ENCODE measurements around the gene ZNF106. TPM values are rescaled to one million over a fixed set of nuclear protein-coding genes. Genes with fewer than 3 reads are reported as not detected.

The ZNF106 gene
- total RNA-seq, 1 experiment from 2014 or later, result 58.2 TPM

DNA sequence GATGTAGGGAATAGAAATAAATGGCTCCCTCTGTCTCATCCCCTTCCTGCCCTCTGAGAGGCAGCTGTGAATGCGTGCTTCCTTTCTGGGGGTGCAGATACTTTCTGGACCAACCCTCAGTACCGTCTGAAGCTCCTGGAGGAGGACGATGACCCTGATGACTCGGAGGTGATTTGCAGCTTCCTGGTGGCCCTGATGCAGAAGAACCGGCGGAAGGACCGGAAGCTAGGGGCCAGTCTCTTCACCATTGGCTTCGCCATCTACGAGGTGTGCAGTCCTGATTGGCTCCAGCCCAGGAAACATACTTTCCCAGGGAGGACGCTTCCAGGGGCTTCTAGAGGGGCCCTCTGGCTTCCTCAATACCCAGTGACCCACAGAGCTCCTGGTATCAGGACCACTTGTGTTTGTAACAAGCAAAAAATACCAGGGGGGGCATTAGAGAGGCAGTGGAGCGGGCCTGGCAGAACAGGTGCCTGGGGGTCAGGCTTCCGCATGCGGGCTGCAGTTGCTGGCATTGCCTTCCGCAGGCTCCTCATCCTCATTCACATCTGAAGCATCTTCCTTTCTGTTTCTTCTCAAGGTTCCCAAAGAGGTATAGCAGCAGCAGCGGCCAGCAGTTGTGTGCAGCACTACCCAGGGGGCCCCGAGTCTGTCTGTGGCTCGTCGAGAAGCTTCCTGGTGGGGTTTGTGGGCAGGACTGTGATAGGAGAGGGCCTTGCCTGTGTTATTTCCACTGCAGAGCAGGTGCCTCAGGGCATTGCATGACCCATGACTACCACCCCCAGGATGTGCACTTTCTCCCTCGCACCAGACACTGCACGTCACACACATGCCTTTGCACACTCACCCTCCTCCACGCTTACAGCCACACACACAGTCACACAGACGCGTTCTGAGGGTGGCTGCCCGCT lies 89.1 kb downstream of the ZNF106 start:
- ChIA-PET CTCF (interaction anchor here (0.6 to 1.6 kb wide), 3 partner anchors 16 to 283 kb away, joined by 4 to 5 read pairs (median 4); no protein-coding TSS in a partner anchor), POLR2A (interaction anchor here (0.6 kb wide), 1 partner anchor 350 kb away, joined by 3 read pairs; no protein-coding TSS in a partner anchor)
- Mint-ChIP-seq H3K36me3 (no peaks in the 10 kb centered on the region), H3K27me3 (ENCODE audit: low read depth) (no peaks in the 10 kb centered on the region), H3K27ac (no peak overlapping the region), H3K4me1 (no peaks in the 10 kb centered on the region), H3K4me3 (no peak overlapping the region), H3K9me3 (no peaks in the 10 kb centered on the region)
- no peak for DNase-seq (ENCODE audit: low spot score)
- TF ChIP-seq, protein P1, sequence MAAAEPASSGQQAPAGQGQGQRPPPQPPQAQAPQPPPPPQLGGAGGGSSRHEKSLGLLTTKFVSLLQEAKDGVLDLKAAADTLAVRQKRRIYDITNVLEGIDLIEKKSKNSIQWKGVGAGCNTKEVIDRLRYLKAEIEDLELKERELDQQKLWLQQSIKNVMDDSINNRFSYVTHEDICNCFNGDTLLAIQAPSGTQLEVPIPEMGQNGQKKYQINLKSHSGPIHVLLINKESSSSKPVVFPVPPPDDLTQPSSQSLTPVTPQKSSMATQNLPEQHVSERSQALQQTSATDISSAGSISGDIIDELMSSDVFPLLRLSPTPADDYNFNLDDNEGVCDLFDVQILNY (CRISPR knock-in tag; IDR thresholded peaks at IDR 0.05), result no peak
- no peak for TF ChIP-seq ZNF317 (CRISPR knock-in tag; IDR thresholded peaks at IDR 0.05; ENCODE audit: borderline replicate concordance, low read depth)
- TF ChIP-seq, protein P2, sequence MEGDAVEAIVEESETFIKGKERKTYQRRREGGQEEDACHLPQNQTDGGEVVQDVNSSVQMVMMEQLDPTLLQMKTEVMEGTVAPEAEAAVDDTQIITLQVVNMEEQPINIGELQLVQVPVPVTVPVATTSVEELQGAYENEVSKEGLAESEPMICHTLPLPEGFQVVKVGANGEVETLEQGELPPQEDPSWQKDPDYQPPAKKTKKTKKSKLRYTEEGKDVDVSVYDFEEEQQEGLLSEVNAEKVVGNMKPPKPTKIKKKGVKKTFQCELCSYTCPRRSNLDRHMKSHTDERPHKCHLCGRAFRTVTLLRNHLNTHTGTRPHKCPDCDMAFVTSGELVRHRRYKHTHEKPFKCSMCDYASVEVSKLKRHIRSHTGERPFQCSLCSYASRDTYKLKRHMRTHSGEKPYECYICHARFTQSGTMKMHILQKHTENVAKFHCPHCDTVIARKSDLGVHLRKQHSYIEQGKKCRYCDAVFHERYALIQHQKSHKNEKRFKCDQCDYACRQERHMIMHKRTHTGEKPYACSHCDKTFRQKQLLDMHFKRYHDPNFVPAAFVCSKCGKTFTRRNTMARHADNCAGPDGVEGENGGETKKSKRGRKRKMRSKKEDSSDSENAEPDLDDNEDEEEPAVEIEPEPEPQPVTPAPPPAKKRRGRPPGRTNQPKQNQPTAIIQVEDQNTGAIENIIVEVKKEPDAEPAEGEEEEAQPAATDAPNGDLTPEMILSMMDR (IDR thresholded peaks at IDR 0.05), result no peak
- TF ChIP-seq, protein P3, sequence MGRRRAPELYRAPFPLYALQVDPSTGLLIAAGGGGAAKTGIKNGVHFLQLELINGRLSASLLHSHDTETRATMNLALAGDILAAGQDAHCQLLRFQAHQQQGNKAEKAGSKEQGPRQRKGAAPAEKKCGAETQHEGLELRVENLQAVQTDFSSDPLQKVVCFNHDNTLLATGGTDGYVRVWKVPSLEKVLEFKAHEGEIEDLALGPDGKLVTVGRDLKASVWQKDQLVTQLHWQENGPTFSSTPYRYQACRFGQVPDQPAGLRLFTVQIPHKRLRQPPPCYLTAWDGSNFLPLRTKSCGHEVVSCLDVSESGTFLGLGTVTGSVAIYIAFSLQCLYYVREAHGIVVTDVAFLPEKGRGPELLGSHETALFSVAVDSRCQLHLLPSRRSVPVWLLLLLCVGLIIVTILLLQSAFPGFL (CRISPR knock-in tag; IDR thresholded peaks at IDR 0.05; ENCODE audit: borderline replicate concordance), result no peak
- no peak for ATAC-seq

DNA sequence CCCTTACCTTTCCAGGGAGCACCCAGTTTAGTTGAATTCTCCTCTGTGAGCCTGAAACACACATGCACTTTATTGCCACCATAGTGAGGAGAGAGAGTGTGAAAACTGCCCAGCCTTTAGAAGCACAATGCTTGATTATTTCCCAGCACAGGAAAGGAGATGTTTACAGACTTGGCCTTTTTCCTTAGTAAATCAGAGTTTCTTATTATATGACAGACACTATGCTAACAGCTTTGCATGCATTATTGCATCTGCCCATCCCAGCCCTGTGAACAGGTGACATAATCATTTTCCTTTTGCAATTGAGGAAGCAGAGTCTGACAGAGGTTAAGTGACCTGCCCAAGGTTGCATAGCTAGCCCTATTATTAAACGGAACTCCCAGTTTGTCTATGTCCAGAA lies 95.1 kb downstream of the ZNF106 start:
- Mint-ChIP-seq H3K4me1 (no peaks in the 10 kb centered on the region), H3K4me3 (no peak overlapping the region), H3K9me3 (no peaks in the 10 kb centered on the region), H3K27me3 (ENCODE audit: low read depth) (no peaks in the 10 kb centered on the region), H3K36me3 (no peaks in the 10 kb centered on the region), H3K27ac (no peak overlapping the region)
- no peak for ATAC-seq
- DNase-seq (ENCODE audit: low spot score), result no peak
- POLR2A ChIA-PET, result no interaction called here
- CTCF ChIA-PET, result interaction anchor here (0.7 kb wide), 1 partner anchor 10 kb away, joined by 3 read pairs; no protein-coding TSS in a partner anchor
- no peak for TF ChIP-seq EMX1 (CRISPR knock-in tag; IDR thresholded peaks at IDR 0.05)
- TF ChIP-seq NFATC4 (CRISPR knock-in tag; IDR thresholded peaks at IDR 0.05), result no peak
- TF ChIP-seq, protein P4, sequence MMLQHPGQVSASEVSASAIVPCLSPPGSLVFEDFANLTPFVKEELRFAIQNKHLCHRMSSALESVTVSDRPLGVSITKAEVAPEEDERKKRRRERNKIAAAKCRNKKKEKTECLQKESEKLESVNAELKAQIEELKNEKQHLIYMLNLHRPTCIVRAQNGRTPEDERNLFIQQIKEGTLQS (CRISPR knock-in tag; conservative IDR thresholded peaks at IDR 0.05), result no peak
- no peak for TF ChIP-seq GABPB1 (CRISPR knock-in tag; IDR thresholded peaks at IDR 0.05)
- TF ChIP-seq, protein P5, sequence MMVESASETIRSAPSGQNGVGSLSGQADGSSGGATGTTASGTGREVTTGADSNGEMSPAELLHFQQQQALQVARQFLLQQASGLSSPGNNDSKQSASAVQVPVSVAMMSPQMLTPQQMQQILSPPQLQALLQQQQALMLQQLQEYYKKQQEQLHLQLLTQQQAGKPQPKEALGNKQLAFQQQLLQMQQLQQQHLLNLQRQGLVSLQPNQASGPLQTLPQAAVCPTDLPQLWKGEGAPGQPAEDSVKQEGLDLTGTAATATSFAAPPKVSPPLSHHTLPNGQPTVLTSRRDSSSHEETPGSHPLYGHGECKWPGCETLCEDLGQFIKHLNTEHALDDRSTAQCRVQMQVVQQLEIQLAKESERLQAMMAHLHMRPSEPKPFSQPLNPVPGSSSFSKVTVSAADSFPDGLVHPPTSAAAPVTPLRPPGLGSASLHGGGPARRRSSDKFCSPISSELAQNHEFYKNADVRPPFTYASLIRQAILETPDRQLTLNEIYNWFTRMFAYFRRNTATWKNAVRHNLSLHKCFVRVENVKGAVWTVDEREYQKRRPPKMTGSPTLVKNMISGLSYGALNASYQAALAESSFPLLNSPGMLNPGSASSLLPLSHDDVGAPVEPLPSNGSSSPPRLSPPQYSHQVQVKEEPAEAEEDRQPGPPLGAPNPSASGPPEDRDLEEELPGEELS (CRISPR knock-in tag; IDR thresholded peaks at IDR 0.05), result no peak
- TF ChIP-seq RORB (CRISPR knock-in tag; IDR thresholded peaks at IDR 0.05), result no peak
- TF ChIP-seq, protein P6, sequence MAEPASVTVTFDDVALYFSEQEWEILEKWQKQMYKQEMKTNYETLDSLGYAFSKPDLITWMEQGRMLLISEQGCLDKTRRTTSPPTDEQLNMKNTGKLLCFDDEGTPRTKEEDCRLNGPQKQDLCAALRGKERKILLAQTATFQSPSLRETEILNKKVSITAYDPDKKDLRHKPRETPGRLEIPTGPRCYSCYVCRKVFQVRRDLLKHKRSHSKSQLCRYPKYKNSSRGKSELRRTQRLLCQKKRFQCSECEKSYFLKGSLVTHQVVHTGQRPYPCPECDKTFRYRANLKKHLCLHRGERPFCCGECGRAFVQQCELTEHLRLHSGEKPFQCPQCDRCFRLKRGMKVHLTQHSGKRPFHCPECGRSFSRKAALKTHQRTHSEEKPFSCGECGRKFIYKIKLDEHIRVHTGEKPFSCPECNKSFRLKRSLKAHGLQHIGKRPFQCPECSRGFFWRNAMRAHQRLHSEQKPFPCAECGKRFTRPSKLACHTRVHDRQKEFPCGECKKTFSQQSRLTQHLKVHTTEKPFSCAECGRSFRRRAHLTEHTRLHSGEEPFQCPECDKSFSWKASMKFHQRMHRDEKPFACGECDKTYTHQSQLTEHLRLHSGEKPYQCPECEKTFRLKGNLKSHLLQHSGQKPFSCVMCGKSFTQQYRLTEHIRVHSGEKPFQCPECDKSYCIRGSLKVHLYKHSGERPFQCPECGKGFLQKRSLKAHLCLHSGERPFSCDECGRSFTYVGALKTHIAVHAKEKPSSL (CRISPR knock-in tag; conservative IDR thresholded peaks at IDR 0.05), result no peak
- TF ChIP-seq FOXK1 (CRISPR knock-in tag; IDR thresholded peaks at IDR 0.05), result no peak
- no peak for TF ChIP-seq ZNF263 (CRISPR knock-in tag; IDR thresholded peaks at IDR 0.05; ENCODE audit: low read depth)
- TF ChIP-seq, protein P7, sequence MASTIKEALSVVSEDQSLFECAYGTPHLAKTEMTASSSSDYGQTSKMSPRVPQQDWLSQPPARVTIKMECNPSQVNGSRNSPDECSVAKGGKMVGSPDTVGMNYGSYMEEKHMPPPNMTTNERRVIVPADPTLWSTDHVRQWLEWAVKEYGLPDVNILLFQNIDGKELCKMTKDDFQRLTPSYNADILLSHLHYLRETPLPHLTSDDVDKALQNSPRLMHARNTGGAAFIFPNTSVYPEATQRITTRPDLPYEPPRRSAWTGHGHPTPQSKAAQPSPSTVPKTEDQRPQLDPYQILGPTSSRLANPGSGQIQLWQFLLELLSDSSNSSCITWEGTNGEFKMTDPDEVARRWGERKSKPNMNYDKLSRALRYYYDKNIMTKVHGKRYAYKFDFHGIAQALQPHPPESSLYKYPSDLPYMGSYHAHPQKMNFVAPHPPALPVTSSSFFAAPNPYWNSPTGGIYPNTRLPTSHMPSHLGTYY (CRISPR knock-in tag; IDR thresholded peaks at IDR 0.05), result no peak
- no peak for TF ChIP-seq ESRRA (CRISPR knock-in tag; IDR thresholded peaks at IDR 0.05; ENCODE audit: borderline replicate concordance)
- TF ChIP-seq ZNF423 (CRISPR knock-in tag; IDR thresholded peaks at IDR 0.05), result no peak
- TF ChIP-seq, protein P8, sequence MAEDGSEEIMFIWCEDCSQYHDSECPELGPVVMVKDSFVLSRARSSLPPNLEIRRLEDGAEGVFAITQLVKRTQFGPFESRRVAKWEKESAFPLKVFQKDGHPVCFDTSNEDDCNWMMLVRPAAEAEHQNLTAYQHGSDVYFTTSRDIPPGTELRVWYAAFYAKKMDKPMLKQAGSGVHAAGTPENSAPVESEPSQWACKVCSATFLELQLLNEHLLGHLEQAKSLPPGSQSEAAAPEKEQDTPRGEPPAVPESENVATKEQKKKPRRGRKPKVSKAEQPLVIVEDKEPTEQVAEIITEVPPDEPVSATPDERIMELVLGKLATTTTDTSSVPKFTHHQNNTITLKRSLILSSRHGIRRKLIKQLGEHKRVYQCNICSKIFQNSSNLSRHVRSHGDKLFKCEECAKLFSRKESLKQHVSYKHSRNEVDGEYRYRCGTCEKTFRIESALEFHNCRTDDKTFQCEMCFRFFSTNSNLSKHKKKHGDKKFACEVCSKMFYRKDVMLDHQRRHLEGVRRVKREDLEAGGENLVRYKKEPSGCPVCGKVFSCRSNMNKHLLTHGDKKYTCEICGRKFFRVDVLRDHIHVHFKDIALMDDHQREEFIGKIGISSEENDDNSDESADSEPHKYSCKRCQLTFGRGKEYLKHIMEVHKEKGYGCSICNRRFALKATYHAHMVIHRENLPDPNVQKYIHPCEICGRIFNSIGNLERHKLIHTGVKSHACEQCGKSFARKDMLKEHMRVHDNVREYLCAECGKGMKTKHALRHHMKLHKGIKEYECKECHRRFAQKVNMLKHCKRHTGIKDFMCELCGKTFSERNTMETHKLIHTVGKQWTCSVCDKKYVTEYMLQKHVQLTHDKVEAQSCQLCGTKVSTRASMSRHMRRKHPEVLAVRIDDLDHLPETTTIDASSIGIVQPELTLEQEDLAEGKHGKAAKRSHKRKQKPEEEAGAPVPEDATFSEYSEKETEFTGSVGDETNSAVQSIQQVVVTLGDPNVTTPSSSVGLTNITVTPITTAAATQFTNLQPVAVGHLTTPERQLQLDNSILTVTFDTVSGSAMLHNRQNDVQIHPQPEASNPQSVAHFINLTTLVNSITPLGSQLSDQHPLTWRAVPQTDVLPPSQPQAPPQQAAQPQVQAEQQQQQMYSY (CRISPR knock-in tag; IDR thresholded peaks at IDR 0.05), result no peak
- no peak for TF ChIP-seq TEAD1 (CRISPR knock-in tag; IDR thresholded peaks at IDR 0.05)
